Osteocyte (in vitro differentiated cells): ENCODE results near the gene VPS41. TPM values are rescaled to one million over a fixed set of nuclear protein-coding genes. Genes with fewer than 3 reads are reported as not detected.

Source experiments
- DNase-seq: peaks from one replicate; pipeline ENCODE4 v3.0.0; 2021; ENCODE audit warnings: mixed read lengths; ENCODE audit not compliant: unreplicated experiment; ENCODE audit errors: extremely low spot score
- H3K27ac Mint-ChIP-seq: one replicate; pipeline ENCODE4 v1.8.0; 2021; ENCODE audit warnings: mild to moderate bottlenecking, mixed read lengths; ENCODE audit not compliant: unreplicated experiment
- H3K27me3 Mint-ChIP-seq: one replicate; pipeline ENCODE4 v1.8.0; 2021; ENCODE audit warnings: mixed read lengths; ENCODE audit not compliant: unreplicated experiment
- H3K36me3 Mint-ChIP-seq: one replicate; pipeline ENCODE4 v1.8.0; 2021; ENCODE audit warnings: mixed read lengths; ENCODE audit not compliant: unreplicated experiment
- H3K4me1 Mint-ChIP-seq: one replicate; pipeline ENCODE4 v1.8.0; 2021; ENCODE audit warnings: mixed read lengths; ENCODE audit not compliant: unreplicated experiment
- H3K4me3 Mint-ChIP-seq: one replicate; pipeline ENCODE4 v1.8.0; 2021; ENCODE audit warnings: mild to moderate bottlenecking, moderate library complexity, mixed read lengths; ENCODE audit not compliant: unreplicated experiment
- H3K9me3 Mint-ChIP-seq: one replicate; pipeline ENCODE4 v1.8.0; 2021; ENCODE audit warnings: mixed read lengths; ENCODE audit not compliant: unreplicated experiment
- CTCF ChIP-seq: fragments of 200-600 bp; sonication (generic); IDR thresholded peaks from 2 replicates; pipeline ENCODE4 v1.5.0; 2021; ENCODE audit warnings: antibody characterized with exemption, mild to moderate bottlenecking, moderate library complexity
- total RNA-seq: library from RNA; stranded (reverse); gene quantifications from 2 replicates; pipeline ENCODE4 v1.2.1, GENCODE V29; 2021

VPS41 gene
- total RNA-seq, 1 donor from 2014 or later: 105 TPM

- Mint-ChIP-seq H3K27me3 (peaks cover 7% of the 10 kb centered on the region), H3K4me3 (no peak overlapping the region), H3K4me1 (peaks cover 20% of the 10 kb centered on the region), H3K36me3 (peaks cover 1% of the 10 kb centered on the region), H3K9me3 (no peaks in the 10 kb centered on the region), H3K27ac (no peak overlapping the region)
- no peak for DNase-seq
- TF ChIP-seq CTCF: no peak
Measured at GRCh38 chr7:38909870-38910269, 879 bp upstream of the VPS41 start.

- no peaks in the 10 kb centered on the region for H3K9me3 Mint-ChIP-seq
- H3K4me1 Mint-ChIP-seq: peaks cover 24% of the 10 kb centered on the region
- no peak for DNase-seq
- H3K4me3 Mint-ChIP-seq: peak overlapping the region; percentile 97
- H3K36me3 Mint-ChIP-seq: peaks cover 1% of the 10 kb centered on the region
- TF ChIP-seq CTCF: no peak
- peaks cover 5% of the 10 kb centered on the region for H3K27me3 Mint-ChIP-seq
- no peak overlapping the region for H3K27ac Mint-ChIP-seq
Measured at GRCh38 chr7:38907766-38908165, 1.2 kb downstream of the VPS41 start.

- H3K36me3 Mint-ChIP-seq: peaks cover 1% of the 10 kb centered on the region
- no peaks in the 10 kb centered on the region for H3K9me3 Mint-ChIP-seq
- H3K4me1 Mint-ChIP-seq: peaks cover 30% of the 10 kb centered on the region
- H3K4me3 Mint-ChIP-seq: peak overlapping the region; percentile 10
- no peak overlapping the region for H3K27ac Mint-ChIP-seq
- H3K27me3 Mint-ChIP-seq: peaks cover 5% of the 10 kb centered on the region
- DNase-seq: no peak
- TF ChIP-seq CTCF: no peak
Measured at GRCh38 chr7:38907066-38907465, 1.9 kb downstream of the VPS41 start.

- Mint-ChIP-seq H3K27ac (no peak overlapping the region), H3K9me3 (no peaks in the 10 kb centered on the region), H3K36me3 (peaks cover 1% of the 10 kb centered on the region), H3K27me3 (no peaks in the 10 kb centered on the region), H3K4me3 (no peak overlapping the region), H3K4me1 (peaks cover 31% of the 10 kb centered on the region)
- TF ChIP-seq CTCF: no peak
- DNase-seq: no peak
Measured at GRCh38 chr7:38905056-38905759, 3.8 kb downstream of the VPS41 start.

- no peak for DNase-seq
- H3K36me3 Mint-ChIP-seq: peaks cover 9% of the 10 kb centered on the region
- TF ChIP-seq CTCF: no peak
- no peaks in the 10 kb centered on the region for H3K9me3 Mint-ChIP-seq
- peaks cover 20% of the 10 kb centered on the region for H3K4me1 Mint-ChIP-seq
- no peaks in the 10 kb centered on the region for H3K27me3 Mint-ChIP-seq
- H3K27ac Mint-ChIP-seq: no peak overlapping the region
- no peak overlapping the region for H3K4me3 Mint-ChIP-seq
Measured at GRCh38 chr7:38903057-38903456, 5.9 kb downstream of the VPS41 start.
